ENCODE measurements around the gene MPZL1. TPM values are rescaled to one million over a fixed set of nuclear protein-coding genes. Genes with fewer than 3 reads are reported as not detected.

The MPZL1 gene
- total and polyA plus RNA-seq, 2 of the 8 experiments (the other 6 are each of a cell fraction or from before 2014, with no cell fraction given): 37.8 to 120 TPM

DNA sequence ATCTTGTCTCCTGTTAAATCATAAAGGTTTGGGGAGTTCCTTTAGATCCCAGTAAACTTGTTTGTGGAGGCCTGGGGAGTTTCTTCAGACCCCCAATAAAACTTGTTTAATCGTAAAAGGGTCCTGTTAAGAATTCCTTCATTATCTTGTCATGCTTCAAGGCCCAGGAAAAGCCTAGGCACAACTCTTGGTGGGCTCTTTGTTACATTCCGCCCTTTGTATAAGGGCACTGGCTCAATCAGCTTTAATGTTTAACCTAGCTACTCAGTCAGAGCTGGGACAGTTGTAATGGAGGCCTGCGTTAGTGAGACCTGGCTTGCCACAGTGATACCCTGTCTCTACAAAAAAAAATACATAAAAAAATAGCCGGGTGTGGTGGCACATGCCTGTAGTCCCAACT, 77.2 kb downstream of the MPZL1 start:
- WGBS, 2 experiments (ENCODE audit: extremely low coverage in 1 of 2, insufficient coverage in 1 of 2, insufficient read length in 1 of 2, insufficient replicate concordance in 2 of 2, low coverage in 1 of 2, low lambda C conversion rate in 2 of 2, missing lambda C conversion rate in 1 of 2): 94% methylated on average over 4 of the region's 4 CpGs; no CpG with 5 or more reads in 1 of the 2 experiments
- Histone ChIP-seq H3K14ac (ENCODE audit: insufficient read length) (no peak overlapping the region), H2BK12ac (ENCODE audit: low read depth, low read length) (no peak overlapping the region), H3K18ac (ENCODE audit: extremely low read depth, low read length) (no peak overlapping the region), H3K56ac (replicated peaks; ENCODE audit: insufficient read length, low read depth, low read length) (no peak overlapping the region), H3K4ac (replicated peaks; ENCODE audit: insufficient read length, low read depth, low read length) (no peak overlapping the region), H3K4me1 (replicated peaks in 1 of 4; ENCODE audit: control insufficient read depth in 3 of 4, insufficient read depth in 4 of 4, low read length in 3 of 4) (peaks cover 2 to 8% (median 3%) of the 10 kb centered on the region in 4 experiments; a peak in 4 of 7 replicates), H3K27me3 (replicated peaks in 1 of 4; ENCODE audit: control insufficient read depth in 3 of 4, extremely low read depth in 1 of 4, insufficient read depth in 3 of 4, low read length in 3 of 4) (no peaks in the 10 kb centered on the region), H3K79me2 (ENCODE audit: control insufficient read depth in 1 of 2, insufficient read depth in 2 of 2, low read length in 2 of 2) (no peaks in the 10 kb centered on the region), H2AK5ac (ENCODE audit: low read depth, low read length) (no peak overlapping the region), H3K36me3 (ENCODE audit: control insufficient read depth in 2 of 4, insufficient read depth in 4 of 4, low read length in 3 of 4) (no peaks in the 10 kb centered on the region; a peak in 1 of 8 replicates), H3K9ac (replicated peaks in 1 of 4; ENCODE audit: extremely low read depth in 1 of 4, low read depth in 3 of 4, low read length in 3 of 4) (no peak overlapping the region), H4K5ac (ENCODE audit: insufficient read length, low read depth, low read length) (no peak overlapping the region), H3K79me1 (ENCODE audit: low read depth, low read length) (no peaks in the 10 kb centered on the region), H3K23ac (ENCODE audit: insufficient read length) (no peak overlapping the region), H2AFZ (ENCODE audit: low read length) (no peak overlapping the region), H2BK120ac (replicated peaks; ENCODE audit: low read depth, low read length) (no peak overlapping the region), H3K9me3 (ENCODE audit: insufficient read depth in 2 of 2, low read depth in 1 of 2, low read length in 1 of 2) (peaks cover 2 to 7% of the 10 kb centered on the region in 2 experiments; a peak in 3 of 4 replicates), H2BK20ac (ENCODE audit: low read length) (no peak overlapping the region), H2BK5ac (ENCODE audit: low read depth, low read length) (no peak overlapping the region), H4K8ac (ENCODE audit: extremely low read depth, insufficient read depth, low read length) (no peak overlapping the region), H4K91ac (replicated peaks; ENCODE audit: insufficient read length, low read length) (no peak overlapping the region), H3K23me2 (ENCODE audit: low read depth, low read length) (no peaks in the 10 kb centered on the region), H3K4me2 (ENCODE audit: insufficient read depth in 1 of 2, low read depth in 2 of 2, low read length in 2 of 2) (no peak overlapping the region), H4K20me1 (replicated peaks in 1 of 2; ENCODE audit: control insufficient read depth in 1 of 2, insufficient read depth in 2 of 2, low read length in 2 of 2) (no peaks in the 10 kb centered on the region), H2BK15ac (ENCODE audit: low read length) (no peak overlapping the region), H3K27ac (ENCODE audit: low read depth, low read length) (no peak overlapping the region), H3K4me3 (ENCODE audit: extremely low read depth in 1 of 4, insufficient read depth in 2 of 4, low read depth in 3 of 4, low read length in 4 of 4) (no peak overlapping the region)
- CTCF ChIA-PET (ENCODE audit: partially characterized antibody): interaction anchor here (0.9 to 1.4 kb wide), 2 partner anchors 40 to 241 kb away, joined by 4 to 5 read pairs; no protein-coding TSS in a partner anchor
- FAIRE-seq (no peak), DNase-seq (ENCODE audit: low read depth in 1 of 2, low spot score in 2 of 2) (no peak)
- TF ChIP-seq TBP (IDR thresholded peaks at IDR 0.05; ENCODE audit: low read depth, low read length) (no peak), YY1 (IDR thresholded peaks at IDR 0.05; ENCODE audit: low read depth, low read length) (no peak), HDAC2 (IDR thresholded peaks at IDR 0.05; ENCODE audit: borderline replicate concordance in 1 of 2, low read depth in 2 of 2, low read length in 2 of 2) (no peak), ASH2L (IDR thresholded peaks at IDR 0.05; ENCODE audit: low read length) (no peak), EGR1 (IDR thresholded peaks at IDR 0.05; ENCODE audit: borderline replicate concordance, low read depth, low read length) (no peak), JUN (IDR thresholded peaks at IDR 0.05; ENCODE audit: low read depth, low read length) (no peak), TAF7 (optimal IDR thresholded peaks at IDR 0.05; ENCODE audit: borderline replicate concordance, low read depth, low read length) (no peak), SP2 (IDR thresholded peaks at IDR 0.05; ENCODE audit: low read length) (no peak), KDM5A (IDR thresholded peaks at IDR 0.05; ENCODE audit: low read length) (no peak)
- TF ChIP-seq, protein P1, sequence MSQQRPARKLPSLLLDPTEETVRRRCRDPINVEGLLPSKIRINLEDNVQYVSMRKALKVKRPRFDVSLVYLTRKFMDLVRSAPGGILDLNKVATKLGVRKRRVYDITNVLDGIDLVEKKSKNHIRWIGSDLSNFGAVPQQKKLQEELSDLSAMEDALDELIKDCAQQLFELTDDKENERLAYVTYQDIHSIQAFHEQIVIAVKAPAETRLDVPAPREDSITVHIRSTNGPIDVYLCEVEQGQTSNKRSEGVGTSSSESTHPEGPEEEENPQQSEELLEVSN (IDR thresholded peaks at IDR 0.05): no peak
- TF ChIP-seq, protein P2, sequence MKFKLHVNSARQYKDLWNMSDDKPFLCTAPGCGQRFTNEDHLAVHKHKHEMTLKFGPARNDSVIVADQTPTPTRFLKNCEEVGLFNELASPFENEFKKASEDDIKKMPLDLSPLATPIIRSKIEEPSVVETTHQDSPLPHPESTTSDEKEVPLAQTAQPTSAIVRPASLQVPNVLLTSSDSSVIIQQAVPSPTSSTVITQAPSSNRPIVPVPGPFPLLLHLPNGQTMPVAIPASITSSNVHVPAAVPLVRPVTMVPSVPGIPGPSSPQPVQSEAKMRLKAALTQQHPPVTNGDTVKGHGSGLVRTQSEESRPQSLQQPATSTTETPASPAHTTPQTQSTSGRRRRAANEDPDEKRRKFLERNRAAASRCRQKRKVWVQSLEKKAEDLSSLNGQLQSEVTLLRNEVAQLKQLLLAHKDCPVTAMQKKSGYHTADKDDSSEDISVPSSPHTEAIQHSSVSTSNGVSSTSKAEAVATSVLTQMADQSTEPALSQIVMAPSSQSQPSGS (IDR thresholded peaks at IDR 0.05; ENCODE audit: low read length): no peak
- POLR2A ChIA-PET (ENCODE audit: partially characterized antibody): interaction anchor here (0.6 to 1.3 kb wide), 2 partner anchors 28 to 137 kb away, joined by 3 to 4 read pairs; partner anchors contain the start of gene DCAF6
